CD4-positive, alpha-beta T cell (primary cell): ENCODE data around the gene THADA. TPM values are rescaled to one million over a fixed set of nuclear protein-coding genes. Genes with fewer than 3 reads are reported as not detected.
"Not testable (repeated sequence)": the region's sequence is repeated elsewhere in the genome, so short reads cannot be mapped to it uniquely, and the experiment has no call there.

ENCODE experiments used
- ATAC-seq: fragments of 200-7000 bp; cut with Tn5 transposase; one replicate; pipeline ENCODE4 v1.10.0; 2022; ENCODE audit warnings: mild to moderate bottlenecking; ENCODE audit not compliant: poor library complexity
- CTCF ChIA-PET: fragments of 350-600 bp; sonication (Branson Sonifier 250); formaldehyde crosslinking; loops from one replicate; lab custom pipeline; 2021; ENCODE audit warnings: antibody characterized with exemption, inconsistent platforms; lab: Charles Lee
- POLR2A ChIA-PET: fragments of 350-600 bp; sonication (Branson Sonifier 250); formaldehyde crosslinking; loops from one replicate; lab custom pipeline; 2021; ENCODE audit warnings: antibody characterized with exemption, inconsistent platforms; lab: Charles Lee
- DNase-seq, 14 experiments: peaks; one replicate each; pipeline ENCODE4 v3.0.0-alpha.2; 2013 to 2020; ENCODE audit warnings: mixed read lengths in 2 of 14
- H3K27ac ChIP-seq, 2 donors: one replicate each; pipeline versions ENCODE4 v1.5.1 to v1.7.0; 2013; ENCODE audit warnings: low read length in 2 of 2, low read depth in 1 of 2, mild to moderate bottlenecking in 1 of 2
- H3K27me3 ChIP-seq, 2 experiments: 1 replicate in 1 of 2; 2 replicates in 1 of 2; pipeline versions ENCODE4 v1.6.1 to v1.7.0; 2013; ENCODE audit warnings: low read length in 2 of 2, control low read depth in 1 of 2, mild to moderate bottlenecking in 1 of 2, moderate library complexity in 1 of 2; ENCODE audit not compliant: insufficient read depth in 2 of 2, control insufficient read depth in 1 of 2
- H3K36me3 ChIP-seq: one replicate; pipeline ENCODE4 v1.6.1; 2013; ENCODE audit warnings: low read length, control low read depth; ENCODE audit not compliant: insufficient read depth
- H3K4me1 ChIP-seq: one replicate; pipeline ENCODE4 v1.6.1; 2013; ENCODE audit warnings: low read length, control low read depth; ENCODE audit not compliant: insufficient read depth
- H3K4me3 ChIP-seq: one replicate; pipeline ENCODE4 v1.5.1; 2013; ENCODE audit warnings: mild to moderate bottlenecking, low read length, moderate library complexity
- H3K9me3 ChIP-seq, 2 experiments: 1 replicate in 1 of 2; 2 replicates in 1 of 2; pipeline versions ENCODE4 v1.6.1 to v1.7.0; 2013; ENCODE audit warnings: low read length in 2 of 2, mild to moderate bottlenecking in 2 of 2, control low read depth in 1 of 2, moderate library complexity in 1 of 2; ENCODE audit not compliant: control insufficient read depth in 1 of 2, insufficient read depth in 1 of 2
- H3K27ac Mint-ChIP-seq: one replicate; pipeline ENCODE4 v1.8.0; 2020; ENCODE audit warnings: mixed read lengths
- H3K27me3 Mint-ChIP-seq: one replicate; pipeline ENCODE4 v1.8.0; 2021; ENCODE audit warnings: mixed read lengths
- H3K36me3 Mint-ChIP-seq: one replicate; pipeline ENCODE4 v1.8.0; 2021; ENCODE audit warnings: low read depth, mixed read lengths
- H3K4me1 Mint-ChIP-seq: one replicate; pipeline ENCODE4 v1.8.0; 2021; ENCODE audit warnings: low read depth, mixed read lengths
- H3K4me3 Mint-ChIP-seq: one replicate; pipeline ENCODE4 v1.8.0; 2020; ENCODE audit warnings: mild to moderate bottlenecking, mixed read lengths
- H3K9me3 Mint-ChIP-seq: one replicate; pipeline ENCODE4 v1.8.0; 2020; ENCODE audit warnings: mixed read lengths
- CTCF ChIP-seq: fragments of 200-600 bp; IDR thresholded peaks from one replicate; pipeline ENCODE4 v1.8.0; 2022; ENCODE audit warnings: antibody characterized with exemption, mild to moderate bottlenecking
- intact Hi-C, 2 experiments: fragments of 100-400 bp; cut with DNase I in 1 of 2; cut with micrococcal nuclease in 1 of 2; formaldehyde crosslinking; loops; one replicate each; pipeline versions ENCODE4 v1.15.1 to v1.9.0; 2023 to 2025; cut with DNase I, micrococcal nuclease
- total RNA-seq, 174 experiments: library from RNA in 2 of 174; stranded (reverse) in 2 of 174; gene quantifications; one replicate each; pipeline ENCODE4 v1.2.3 and lab custom pipeline; 2021 to 2026

The THADA gene
- total RNA-seq, 2 experiments from 2014 or later: 29.3 to 32.9 TPM

DNA sequence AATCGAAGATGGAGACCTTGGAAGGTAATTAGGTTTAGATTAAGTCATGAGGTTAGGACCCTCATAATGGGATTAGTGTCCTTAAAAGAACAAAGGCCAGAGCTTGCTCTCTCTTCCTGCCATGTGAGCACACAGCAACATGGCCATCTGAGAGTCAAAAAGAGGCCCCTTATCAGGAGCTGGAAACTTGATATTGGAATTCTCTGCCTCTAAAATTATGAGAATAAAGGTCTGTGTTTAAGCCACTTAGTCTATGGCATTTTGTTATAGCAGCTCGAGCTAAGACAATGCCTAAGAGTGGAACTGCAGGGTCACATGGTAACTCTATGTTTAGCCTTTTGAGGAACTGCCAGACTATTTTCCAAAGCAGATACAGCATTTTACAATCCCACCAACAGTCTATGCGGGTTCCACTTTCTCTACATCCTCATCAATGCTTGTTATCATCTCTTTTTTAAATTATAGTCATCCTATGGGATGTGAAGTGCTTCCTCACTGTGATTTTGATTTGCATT, 42.4 kb downstream of the THADA start:
- DNase-seq (no peak), ATAC-seq (no peak)
- CTCF ChIA-PET: no interaction called here
- H3K27ac ChIP-seq: no peak overlapping the region
- H3K4me3 ChIP-seq: no peak overlapping the region
- Mint-ChIP-seq H3K4me3 (no peak overlapping the region), H3K9me3 (no peaks in the 10 kb centered on the region), H3K4me1 (no peaks in the 10 kb centered on the region), H3K27ac (no peak overlapping the region), H3K36me3 (peaks cover 87% of the 10 kb centered on the region), H3K27me3 (no peaks in the 10 kb centered on the region)
- peaks cover 70% of the 10 kb centered on the region for H3K36me3 ChIP-seq
- peaks cover 3% of the 10 kb centered on the region for H3K4me1 ChIP-seq
- POLR2A ChIA-PET: no interaction called here
- no peaks in the 10 kb centered on the region for H3K9me3 ChIP-seq
- intact Hi-C loops: no loop called here
- H3K27me3 ChIP-seq: no peaks in the 10 kb centered on the region
- no peak for TF ChIP-seq CTCF

DNA sequence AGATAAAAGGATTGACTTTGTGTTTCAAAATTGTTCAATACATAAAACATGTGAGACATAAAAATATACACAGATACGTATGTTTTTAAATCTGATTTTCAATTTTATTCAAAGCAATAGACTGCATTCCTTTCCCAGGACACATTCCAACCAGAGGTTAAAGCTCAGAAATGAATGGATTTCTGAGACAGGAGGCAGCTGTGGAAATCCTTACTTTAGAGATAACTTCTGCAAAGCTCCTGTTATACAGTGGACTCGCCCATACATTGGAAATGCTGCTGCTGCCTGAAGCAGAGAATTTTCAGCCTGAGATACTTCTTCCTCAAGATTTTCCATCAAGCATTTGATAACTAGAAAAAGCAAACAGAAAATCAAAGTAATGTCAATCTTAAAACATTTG, 43.8 kb downstream of the THADA start:
- H3K27ac Mint-ChIP-seq: no peak overlapping the region
- peaks cover 83% of the 10 kb centered on the region for H3K36me3 Mint-ChIP-seq

DNA sequence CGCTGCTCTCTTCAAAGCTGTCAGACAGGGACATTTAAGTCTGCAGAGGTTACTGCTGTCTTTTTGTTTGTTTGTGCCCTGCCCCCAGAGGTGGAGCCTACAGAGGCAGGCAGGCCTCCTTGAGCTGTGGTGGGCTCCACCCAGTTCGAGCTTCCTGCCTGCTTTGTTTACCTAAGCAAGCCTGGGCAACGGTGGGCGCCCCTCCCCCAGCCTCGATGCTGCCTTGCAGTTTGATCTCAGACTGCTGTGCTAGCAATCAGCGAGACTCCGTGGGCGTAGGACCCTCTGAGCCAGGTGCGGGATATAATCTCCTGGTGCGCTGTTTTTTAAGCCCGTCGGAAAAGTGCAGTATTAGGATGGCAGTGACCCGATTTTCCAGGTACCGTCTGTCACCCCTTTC, 47.5 kb downstream of the THADA start:
- POLR2A ChIA-PET: interaction anchor here (0.6 kb wide), 1 partner anchor 867 kb away, joined by 3 read pairs; no protein-coding TSS in a partner anchor
- peak in 6 of 14 experiments; percentile 4 to 51 (median 15) for DNase-seq
- not testable (repeated sequence) for H3K27ac Mint-ChIP-seq

More for the DNA sequence above, 43.8 kb downstream of the THADA start:
- Mint-ChIP-seq H3K4me1 (no peaks in the 10 kb centered on the region), H3K27me3 (no peaks in the 10 kb centered on the region), H3K9me3 (no peaks in the 10 kb centered on the region), H3K4me3 (no peak overlapping the region)
- intact Hi-C loops: no loop called here
- H3K27ac ChIP-seq: no peak overlapping the region
- ChIA-PET CTCF (interaction anchor here (0.7 kb wide), 1 partner anchor 29 kb away, joined by 3 read pairs; no protein-coding TSS in a partner anchor), POLR2A (no interaction called here)
- H3K4me1 ChIP-seq: peaks cover 5% of the 10 kb centered on the region
- no peak overlapping the region for H3K4me3 ChIP-seq
- no peaks in the 10 kb centered on the region for H3K27me3 ChIP-seq
- peaks cover 60% of the 10 kb centered on the region for H3K36me3 ChIP-seq
- DNase-seq: no peak
- no peaks in the 10 kb centered on the region for H3K9me3 ChIP-seq
- TF ChIP-seq CTCF: no peak
- ATAC-seq: no peak

More for the DNA sequence above, 47.5 kb downstream of the THADA start:
- H3K4me1 ChIP-seq, intact Hi-C loops, ATAC-seq, H3K9me3 Mint-ChIP-seq, H3K4me1 Mint-ChIP-seq, H3K9me3 ChIP-seq, H3K27me3 Mint-ChIP-seq, H3K4me3 Mint-ChIP-seq, H3K27me3 ChIP-seq, H3K27ac ChIP-seq, H3K4me3 ChIP-seq: not testable (repeated sequence)
- H3K36me3 ChIP-seq: peaks cover 30% of the 10 kb centered on the region
- CTCF ChIA-PET: interaction anchor here (1.4 kb wide), 1 partner anchor 720 kb away, joined by 4 read pairs; no protein-coding TSS in a partner anchor
- H3K36me3 Mint-ChIP-seq: peaks cover 51% of the 10 kb centered on the region
